B cell (primary cell): ENCODE results near the gene NPEPL1. TPM values are rescaled to one million over a fixed set of nuclear protein-coding genes. Genes with fewer than 3 reads are reported as not detected.

Source experiments
- ATAC-seq: fragments of 200-7000 bp; cut with Tn5 transposase; one replicate; pipeline ENCODE4 v1.10.0; 2021; ENCODE audit warnings: low read depth, mild to moderate bottlenecking, moderate number of reproducible peaks, moderate library complexity
- CTCF ChIA-PET: fragments of 350-600 bp; sonication (Branson Sonifier 250); formaldehyde crosslinking; loops from one replicate; lab custom pipeline; 2021; ENCODE audit warnings: antibody characterized with exemption, inconsistent platforms; lab: Charles Lee
- POLR2A ChIA-PET: fragments of 350-600 bp; sonication (Branson Sonifier 250); formaldehyde crosslinking; loops from one replicate; lab custom pipeline; 2021; ENCODE audit warnings: antibody characterized with exemption; lab: Charles Lee
- DNase-seq: peaks from one replicate; pipeline ENCODE4 v3.0.0; 2013
- H2AFZ ChIP-seq: 2 replicates; pipeline ENCODE4 v1.6.1; 2012; ENCODE audit warnings: mild to moderate bottlenecking, low read depth, low read length; ENCODE audit not compliant: insufficient read depth, poor library complexity, severe bottlenecking
- H3K27ac ChIP-seq, 2 donors: 1 replicate in 1 of 2; 2 replicates in 1 of 2; pipeline ENCODE4 v1.5.1; 2012 to 2013; ENCODE audit warnings: low read length in 2 of 2, mild to moderate bottlenecking in 2 of 2, moderate library complexity in 1 of 2
- H3K27me3 ChIP-seq, 4 experiments: fragments of 200-600 bp in 1 of 4; sonication (generic) in 1 of 4; replicated peaks in 1 of 4; 1 replicate in 2 of 4; 2 replicates in 2 of 4; pipeline versions ENCODE4 v1.6.1 to v1.7.0; 2013 to 2016; ENCODE audit warnings: low read length in 3 of 4, mild to moderate bottlenecking in 2 of 4, mixed read lengths in 1 of 4, moderate library complexity in 1 of 4; ENCODE audit not compliant: insufficient read depth in 4 of 4, control insufficient read depth in 3 of 4; ENCODE audit errors: control extremely low read depth in 1 of 4
- H3K36me3 ChIP-seq, 2 experiments: replicated peaks in 1 of 2; 1 replicate in 1 of 2; 2 replicates in 1 of 2; pipeline versions ENCODE4 v1.6.1 to v1.7.1; 2013; ENCODE audit warnings: low read length in 1 of 2; ENCODE audit not compliant: insufficient read depth in 2 of 2, control insufficient read depth in 1 of 2; ENCODE audit errors: control extremely low read depth in 1 of 2, extremely low read depth in 1 of 2
- H3K4me1 ChIP-seq, 2 donors: fragments of 200-600 bp in 1 of 2; sonication (generic) in 1 of 2; 1 replicate in 1 of 2; 2 replicates in 1 of 2; pipeline versions ENCODE4 v1.5.1 to v1.6.1; 2013 to 2017; ENCODE audit warnings: low read length in 2 of 2; ENCODE audit not compliant: control insufficient read depth in 2 of 2, insufficient read depth in 2 of 2
- H3K4me2 ChIP-seq: replicated peaks from 2 replicates; pipeline ENCODE3; 2012; ENCODE audit warnings: mild to moderate bottlenecking, low read depth, low read length; ENCODE audit not compliant: poor library complexity, severe bottlenecking
- H3K4me3 ChIP-seq, 5 experiments: fragments of 200-600 bp in 1 of 5; sonication (generic) in 1 of 5; 1 replicate in 3 of 5; 2 replicates in 2 of 5; pipeline versions ENCODE4 v1.5.1 to v1.7.0; 2011 to 2016; ENCODE audit warnings: low read length in 4 of 5, mild to moderate bottlenecking in 4 of 5, low read depth in 2 of 5, control low read depth in 1 of 5, moderate library complexity in 1 of 5; ENCODE audit not compliant: insufficient read depth in 1 of 5; ENCODE audit errors: control extremely low read depth in 1 of 5, extremely low read depth in 1 of 5
- H3K79me2 ChIP-seq: fragments of 200-600 bp; sonication (generic); one replicate; pipeline ENCODE4 v1.6.0; 2016; ENCODE audit warnings: low read length; ENCODE audit not compliant: control insufficient read depth, insufficient read depth
- H3K9ac ChIP-seq: fragments of 200-600 bp; sonication (generic); 2 replicates; pipeline ENCODE4 v1.6.1; 2017; ENCODE audit warnings: mild to moderate bottlenecking, low read length, moderate library complexity
- H3K9me3 ChIP-seq, 3 donors: one replicate each; pipeline versions ENCODE4 v1.6.1 to v1.7.1; 2013; ENCODE audit warnings: low read length in 2 of 3; ENCODE audit not compliant: control insufficient read depth in 2 of 3, insufficient read depth in 1 of 3; ENCODE audit errors: control extremely low read depth in 1 of 3
- H4K20me1 ChIP-seq: 2 replicates; pipeline ENCODE4 v1.6.0; 2012; ENCODE audit warnings: mild to moderate bottlenecking, low read length; ENCODE audit not compliant: insufficient read depth, control insufficient read depth, poor library complexity, severe bottlenecking
- H3K27ac Mint-ChIP-seq: one replicate; pipeline ENCODE4 v1.8.0; 2021; ENCODE audit warnings: mixed read lengths
- H3K27me3 Mint-ChIP-seq: one replicate; pipeline ENCODE4 v1.8.0; 2021; ENCODE audit warnings: mixed read lengths
- H3K4me1 Mint-ChIP-seq: one replicate; pipeline ENCODE4 v1.8.0; 2021; ENCODE audit warnings: mixed read lengths
- H3K4me3 Mint-ChIP-seq: one replicate; pipeline ENCODE4 v1.8.0; 2021; ENCODE audit warnings: mixed read lengths
- H3K9me3 Mint-ChIP-seq: one replicate; pipeline ENCODE4 v1.8.0; 2022; ENCODE audit warnings: mixed read lengths; ENCODE audit not compliant: insufficient read depth
- EZH2 ChIP-seq: IDR thresholded peaks from 2 replicates; pipeline ENCODE4 v1.6.1; 2012; ENCODE audit warnings: borderline replicate concordance, low read depth, mild to moderate bottlenecking, moderate library complexity, low read length; ENCODE audit not compliant: insufficient read depth, poor library complexity, severe bottlenecking
- WGBS: methylation state at CpG from one replicate; pipeline ENCODE4 v1.1.5; 2013; ENCODE audit warnings: missing lambda C conversion rate; ENCODE audit not compliant: insufficient coverage; 5-methylcytosine and 5-hydroxymethylcytosine counted together
- intact Hi-C: fragments of 100-400 bp; cut with micrococcal nuclease; formaldehyde crosslinking; loops from one replicate; pipeline ENCODE4 v1.10.0; 2022
- polyA plus RNA-seq: library from polyadenylated mRNA; depleted of rRNA; stranded (reverse); fragments of >200 nt; gene quantifications from 2 replicates; pipeline ENCODE4 v1.2.3, GENCODE V29; 2012
- total RNA-seq, 2 donors: library from RNA; stranded (reverse); fragments of 120-200 nt in 1 of 2; gene quantifications; 1 replicate in 1 of 2; 2 replicates in 1 of 2; pipeline versions ENCODE4 v1.2.3 to v1.2.4, GENCODE V29; 2013 to 2022
- TF ChIP-seq, protein P1 (sequence below): fragments of 200-600 bp; IDR thresholded peaks from one replicate; pipeline ENCODE4 v1.8.0; 2022; ENCODE audit warnings: antibody characterized with exemption, mild to moderate bottlenecking

The NPEPL1 gene
- total and polyA plus RNA-seq, 2 donors (not counting 1 experiment from before 2014, with no cell fraction given) = 34.3 to 45.1 TPM

DNA sequence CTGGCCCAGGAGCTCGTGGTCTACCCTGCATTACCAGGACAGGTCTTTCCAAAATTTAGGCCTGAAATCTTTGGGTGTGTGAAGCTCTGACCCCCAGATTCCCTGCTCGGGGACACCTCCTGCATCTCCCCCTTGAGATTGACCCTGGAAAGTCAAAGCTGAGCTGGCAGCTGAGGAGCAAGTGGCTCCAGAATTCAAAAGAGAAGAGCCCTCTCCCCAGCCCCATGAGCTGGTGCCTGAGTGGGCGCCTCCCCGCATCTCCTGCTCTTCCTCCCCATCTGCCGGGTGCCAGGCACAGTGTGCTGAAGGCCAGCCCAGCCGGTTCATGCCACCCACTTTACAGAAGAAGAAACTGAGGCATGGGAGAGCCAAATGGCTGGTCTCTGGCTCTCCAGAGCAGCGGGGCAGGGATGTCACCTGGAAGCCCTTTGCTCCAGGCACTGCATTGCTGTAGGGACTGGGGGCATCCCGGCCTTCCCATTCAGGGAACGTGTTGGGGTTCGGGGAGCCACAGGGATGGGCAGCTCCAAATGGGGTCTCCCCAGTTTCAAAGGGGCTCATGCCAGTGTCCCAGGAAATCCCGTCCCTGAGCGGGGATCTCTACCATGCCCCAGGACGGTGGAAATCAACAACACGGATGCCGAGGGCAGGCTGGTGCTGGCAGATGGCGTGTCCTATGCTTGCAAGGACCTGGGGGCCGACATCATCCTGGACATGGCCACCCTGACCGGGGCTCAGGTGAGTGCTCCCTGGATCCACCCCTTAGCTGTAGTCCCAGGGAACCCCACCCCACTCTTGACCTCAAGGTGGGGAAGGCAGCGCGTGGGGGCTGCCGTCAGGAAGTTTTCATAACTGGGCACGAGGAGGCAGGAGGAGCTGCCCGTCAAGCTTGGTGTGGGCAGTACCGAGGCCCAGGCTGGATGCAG is 20.5 kb downstream of the NPEPL1 start:
- ATAC-seq (no peak), DNase-seq (no peak)
- H4K20me1 ChIP-seq = no peaks in the 10 kb centered on the region
- H3K4me1 Mint-ChIP-seq = no peaks in the 10 kb centered on the region
- no peaks in the 10 kb centered on the region for H3K9me3 ChIP-seq
- no peaks in the 10 kb centered on the region for H3K4me1 ChIP-seq
- H3K4me3 ChIP-seq = no peak overlapping the region
- TF ChIP-seq EZH2 = no peak
- TF ChIP-seq, protein P1, sequence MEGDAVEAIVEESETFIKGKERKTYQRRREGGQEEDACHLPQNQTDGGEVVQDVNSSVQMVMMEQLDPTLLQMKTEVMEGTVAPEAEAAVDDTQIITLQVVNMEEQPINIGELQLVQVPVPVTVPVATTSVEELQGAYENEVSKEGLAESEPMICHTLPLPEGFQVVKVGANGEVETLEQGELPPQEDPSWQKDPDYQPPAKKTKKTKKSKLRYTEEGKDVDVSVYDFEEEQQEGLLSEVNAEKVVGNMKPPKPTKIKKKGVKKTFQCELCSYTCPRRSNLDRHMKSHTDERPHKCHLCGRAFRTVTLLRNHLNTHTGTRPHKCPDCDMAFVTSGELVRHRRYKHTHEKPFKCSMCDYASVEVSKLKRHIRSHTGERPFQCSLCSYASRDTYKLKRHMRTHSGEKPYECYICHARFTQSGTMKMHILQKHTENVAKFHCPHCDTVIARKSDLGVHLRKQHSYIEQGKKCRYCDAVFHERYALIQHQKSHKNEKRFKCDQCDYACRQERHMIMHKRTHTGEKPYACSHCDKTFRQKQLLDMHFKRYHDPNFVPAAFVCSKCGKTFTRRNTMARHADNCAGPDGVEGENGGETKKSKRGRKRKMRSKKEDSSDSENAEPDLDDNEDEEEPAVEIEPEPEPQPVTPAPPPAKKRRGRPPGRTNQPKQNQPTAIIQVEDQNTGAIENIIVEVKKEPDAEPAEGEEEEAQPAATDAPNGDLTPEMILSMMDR = no peak
- no peak overlapping the region for H3K27ac ChIP-seq
- H3K9ac ChIP-seq = no peak overlapping the region
- H2AFZ ChIP-seq = no peak overlapping the region
- no peak overlapping the region for H3K4me3 Mint-ChIP-seq
- intact Hi-C loops = no loop called here
- H3K79me2 ChIP-seq = no peaks in the 10 kb centered on the region
- H3K36me3 ChIP-seq = no peaks in the 10 kb centered on the region
- POLR2A ChIA-PET = no interaction called here
- no peak overlapping the region for H3K4me2 ChIP-seq
- H3K27me3 Mint-ChIP-seq = no peaks in the 10 kb centered on the region
- CTCF ChIA-PET = no interaction called here
- no peaks in the 10 kb centered on the region for H3K9me3 Mint-ChIP-seq
- 95% methylated on average over 21 of the region's 24 CpGs for WGBS
- no peaks in the 10 kb centered on the region for H3K27me3 ChIP-seq
- no peak overlapping the region for H3K27ac Mint-ChIP-seq

DNA sequence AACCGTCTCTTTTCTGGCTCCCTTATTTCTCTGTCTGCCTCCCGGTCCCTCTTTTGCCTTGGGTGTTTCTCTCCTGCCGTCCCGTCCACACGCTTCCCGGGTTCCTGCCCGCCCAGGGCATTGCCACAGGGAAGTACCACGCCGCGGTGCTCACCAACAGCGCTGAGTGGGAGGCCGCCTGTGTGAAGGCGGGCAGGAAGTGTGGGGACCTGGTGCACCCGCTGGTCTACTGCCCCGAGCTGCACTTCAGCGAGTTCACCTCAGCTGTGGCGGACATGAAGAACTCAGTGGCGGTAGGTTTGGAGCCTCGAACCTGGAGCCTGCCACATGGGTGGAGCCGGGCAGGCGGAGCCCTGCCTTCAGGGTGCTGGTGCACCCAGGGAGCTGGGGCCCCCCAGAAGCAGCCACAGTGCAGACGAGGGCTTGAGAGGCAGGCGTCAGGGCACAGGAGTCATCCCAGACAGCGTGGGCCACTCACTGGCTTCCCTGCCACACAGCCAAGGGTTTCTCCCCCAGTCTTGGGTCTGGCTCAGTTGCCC is 21.3 kb downstream of the NPEPL1 start:
- Histone ChIP-seq H4K20me1 (no peaks in the 10 kb centered on the region), H3K9me3 (no peaks in the 10 kb centered on the region), H3K9ac (no peak overlapping the region), H3K36me3 (no peaks in the 10 kb centered on the region), H3K4me1 (no peaks in the 10 kb centered on the region), H3K4me3 (no peak overlapping the region), H2AFZ (no peak overlapping the region), H3K79me2 (no peaks in the 10 kb centered on the region), H3K4me2 (no peak overlapping the region), H3K27me3 (no peaks in the 10 kb centered on the region), H3K27ac (no peak overlapping the region)
- 88% methylated on average over 24 of the region's 24 CpGs for WGBS
- Mint-ChIP-seq H3K27ac (no peak overlapping the region), H3K4me1 (no peaks in the 10 kb centered on the region), H3K9me3 (no peaks in the 10 kb centered on the region), H3K27me3 (no peaks in the 10 kb centered on the region), H3K4me3 (no peak overlapping the region)
- intact Hi-C loops = no loop called here
- TF ChIP-seq, protein P1 = no peak
- no peak for TF ChIP-seq EZH2
- POLR2A ChIA-PET = no interaction called here
- ATAC-seq = no peak
- CTCF ChIA-PET = no interaction called here
- DNase-seq = no peak
